HUES6 (cell line): ENCODE measurements around the gene RPLP1.

Experiments used
- H3K27ac ChIP-seq: 2 replicates; pipeline ENCODE4 v1.7.0; 2013; ENCODE audit warnings: low read depth, mild to moderate bottlenecking, low read length, inconsistent platforms
- H3K27me3 ChIP-seq: 2 replicates; pipeline ENCODE4 v1.6.1; 2013; ENCODE audit warnings: low read length; ENCODE audit not compliant: control insufficient read depth, insufficient read depth
- H3K36me3 ChIP-seq: 2 replicates; pipeline ENCODE4 v1.6.1; 2013; ENCODE audit warnings: low read length; ENCODE audit not compliant: control insufficient read depth, insufficient read depth
- H3K4me1 ChIP-seq: 2 replicates; pipeline ENCODE4 v1.6.1; 2013; ENCODE audit warnings: low read length; ENCODE audit not compliant: control insufficient read depth, insufficient read depth
- H3K4me3 ChIP-seq: 2 replicates; pipeline ENCODE4 v1.5.1; 2013; ENCODE audit warnings: low read depth, low read length
- H3K9ac ChIP-seq: one replicate; pipeline ENCODE4 v1.6.1; 2013; ENCODE audit warnings: mild to moderate bottlenecking, low read length
- H3K9me3 ChIP-seq: 2 replicates; pipeline ENCODE4 v1.6.1; 2013; ENCODE audit warnings: low read depth, low read length; ENCODE audit not compliant: control insufficient read depth, insufficient read depth

RPLP1 gene

GRCh38 chr15:69482686-69483256, 30.2 kb downstream of the RPLP1 start:
- H3K9me3 ChIP-seq = peaks cover 24% of the 10 kb centered on the region
- no peaks in the 10 kb centered on the region for H3K36me3 ChIP-seq
- no peak overlapping the region for H3K4me3 ChIP-seq
- no peaks in the 10 kb centered on the region; the same call in 1 of the 2 replicates for H3K27me3 ChIP-seq
- H3K9ac ChIP-seq = no peak overlapping the region
- no peaks in the 10 kb centered on the region for H3K4me1 ChIP-seq
- H3K27ac ChIP-seq = no peak overlapping the region

GRCh38 chr15:69484837-69485236, 32.2 kb downstream of the RPLP1 start:
- peaks cover 20% of the 10 kb centered on the region for H3K9me3 ChIP-seq
- no peaks in the 10 kb centered on the region for H3K27me3 ChIP-seq
- no peaks in the 10 kb centered on the region for H3K4me1 ChIP-seq
- no peaks in the 10 kb centered on the region for H3K36me3 ChIP-seq
- H3K9ac ChIP-seq = no peak overlapping the region
- H3K4me3 ChIP-seq = no peak overlapping the region
- no peak overlapping the region for H3K27ac ChIP-seq

- Histone ChIP-seq H3K27me3 (no peaks in the 10 kb centered on the region), H3K4me3 (no peak overlapping the region), H3K27ac (no peak overlapping the region), H3K9ac (no peak overlapping the region), H3K4me1 (no peaks in the 10 kb centered on the region), H3K9me3 (peaks cover 17% of the 10 kb centered on the region), H3K36me3 (no peaks in the 10 kb centered on the region)
Observed at GRCh38 chr15:69486481-69487110, 34.0 kb downstream of the RPLP1 start.

- H3K27me3 ChIP-seq = no peaks in the 10 kb centered on the region
- no peak overlapping the region for H3K27ac ChIP-seq
- peaks cover 20% of the 10 kb centered on the region for H3K9me3 ChIP-seq
- no peaks in the 10 kb centered on the region for H3K36me3 ChIP-seq
- H3K4me1 ChIP-seq = no peaks in the 10 kb centered on the region
- no peak overlapping the region for H3K4me3 ChIP-seq
- H3K9ac ChIP-seq = no peak overlapping the region
Observed at GRCh38 chr15:69489073-69489571, 36.5 kb downstream of the RPLP1 start.

GRCh38 chr15:69490356-69491037, 37.9 kb downstream of the RPLP1 start:
- Histone ChIP-seq H3K27ac (no peak overlapping the region), H3K9me3 (peaks cover 12% of the 10 kb centered on the region), H3K36me3 (no peaks in the 10 kb centered on the region), H3K27me3 (no peaks in the 10 kb centered on the region), H3K4me1 (no peaks in the 10 kb centered on the region), H3K9ac (no peak overlapping the region), H3K4me3 (no peak overlapping the region)

GRCh38 chr15:69491038-69491505, 38.5 kb downstream of the RPLP1 start:
- H3K4me3 ChIP-seq = no peak overlapping the region
- no peaks in the 10 kb centered on the region for H3K4me1 ChIP-seq
- H3K27ac ChIP-seq = no peak overlapping the region
- H3K9ac ChIP-seq = no peak overlapping the region
- no peaks in the 10 kb centered on the region for H3K27me3 ChIP-seq
- H3K9me3 ChIP-seq = peaks cover 7% of the 10 kb centered on the region
- H3K36me3 ChIP-seq = no peaks in the 10 kb centered on the region

GRCh38 chr15:69493406-69493805, 40.8 kb downstream of the RPLP1 start:
- Histone ChIP-seq H3K9me3 (peaks cover 3% of the 10 kb centered on the region; the same call in 1 of the 2 replicates), H3K27me3 (no peaks in the 10 kb centered on the region), H3K4me1 (no peaks in the 10 kb centered on the region), H3K36me3 (no peaks in the 10 kb centered on the region), H3K4me3 (no peak overlapping the region), H3K9ac (no peak overlapping the region), H3K27ac (no peak overlapping the region)

- H3K27me3 ChIP-seq = no peaks in the 10 kb centered on the region
- no peak overlapping the region for H3K4me3 ChIP-seq
- H3K36me3 ChIP-seq = no peaks in the 10 kb centered on the region
- H3K9ac ChIP-seq = no peak overlapping the region
- H3K4me1 ChIP-seq = peaks cover 8% of the 10 kb centered on the region; the same call in 1 of the 2 replicates
- H3K27ac ChIP-seq = no peak overlapping the region
- H3K9me3 ChIP-seq = peaks cover 3% of the 10 kb centered on the region; the same call in 1 of the 2 replicates
Observed at GRCh38 chr15:69496001-69496400, 43.4 kb downstream of the RPLP1 start.

GRCh38 chr15:69497076-69497475, 44.5 kb downstream of the RPLP1 start:
- no peaks in the 10 kb centered on the region for H3K27me3 ChIP-seq
- H3K9ac ChIP-seq = no peak overlapping the region
- H3K9me3 ChIP-seq = no peaks in the 10 kb centered on the region
- H3K4me3 ChIP-seq = no peak overlapping the region
- peaks cover 8% of the 10 kb centered on the region; the same call in 1 of the 2 replicates for H3K4me1 ChIP-seq
- H3K36me3 ChIP-seq = no peaks in the 10 kb centered on the region
- no peak overlapping the region for H3K27ac ChIP-seq

GRCh38 chr15:69497667-69498066, 45.0 kb downstream of the RPLP1 start:
- Histone ChIP-seq H3K27ac (no peak overlapping the region), H3K36me3 (no peaks in the 10 kb centered on the region), H3K9ac (no peak overlapping the region), H3K4me3 (no peak overlapping the region), H3K4me1 (peaks cover 8% of the 10 kb centered on the region; the same call in 1 of the 2 replicates), H3K9me3 (no peaks in the 10 kb centered on the region), H3K27me3 (no peaks in the 10 kb centered on the region)

- no peak overlapping the region for H3K9ac ChIP-seq
- no peaks in the 10 kb centered on the region for H3K36me3 ChIP-seq
- no peak overlapping the region for H3K4me3 ChIP-seq
- H3K27ac ChIP-seq = no peak overlapping the region
- H3K4me1 ChIP-seq = peaks cover 8% of the 10 kb centered on the region; the same call in 1 of the 2 replicates
- H3K27me3 ChIP-seq = no peaks in the 10 kb centered on the region
- no peaks in the 10 kb centered on the region for H3K9me3 ChIP-seq
Observed at GRCh38 chr15:69498282-69498681, 45.7 kb downstream of the RPLP1 start.
